A673 (cell line): Measurements from ENCODE around the gene INPP4A. TPM values are rescaled to one million over a fixed set of nuclear protein-coding genes. Genes with fewer than 3 reads are reported as not detected.

Experiments used
- BruUV-seq: library from RNA; stranded (reverse); fragments of 400-500 nt; replicated peaks from 2 replicates; lab custom pipeline; 2021; lab: Mats Ljungman, UMichigan
- CTCF ChIA-PET: fragments of 300-600 bp; sonication (Branson Sonifier 250); formaldehyde crosslinking; loops from one replicate; lab custom pipeline; 2022; ENCODE audit warnings: antibody characterized with exemption; lab: Charles Lee
- POLR2A ChIA-PET: fragments of 300-600 bp; sonication (Branson Sonifier 250); formaldehyde crosslinking; loops from one replicate; lab custom pipeline; 2022; ENCODE audit warnings: antibody characterized with exemption; ENCODE audit not compliant: low non-redundant PET; lab: Charles Lee
- DNase-seq: peaks from one replicate; pipeline ENCODE4 v3.0.0-alpha.2; 2015; ENCODE audit warnings: low spot score
- H3K27ac ChIP-seq: fragments of 200-600 bp; sonication (generic); 2 replicates; pipeline ENCODE4 v1.5.1; 2016; ENCODE audit warnings: mixed run types, low read depth, mild to moderate bottlenecking, mixed read lengths, antibody characterized with exemption, low read length; ENCODE audit not compliant: poor library complexity, severe bottlenecking
- H3K27me3 ChIP-seq: fragments of 200-600 bp; sonication (generic); replicated peaks from 2 replicates; pipeline ENCODE4 v1.6.1; 2017; ENCODE audit warnings: mixed run types, low read depth, mild to moderate bottlenecking, mixed read lengths, antibody characterized with exemption, low read length; ENCODE audit not compliant: insufficient read depth, poor library complexity
- H3K36me3 ChIP-seq: fragments of 200-600 bp; sonication (generic); 2 replicates; pipeline ENCODE4 v1.6.1; 2016; ENCODE audit warnings: mixed run types, mild to moderate bottlenecking, mixed read lengths, antibody characterized with exemption, low read length; ENCODE audit not compliant: insufficient read depth, poor library complexity, severe bottlenecking
- H3K4me1 ChIP-seq: fragments of 200-600 bp; sonication (generic); 2 replicates; pipeline ENCODE4 v1.6.1; 2017; ENCODE audit warnings: mixed run types, mild to moderate bottlenecking, mixed read lengths, antibody characterized with exemption, low read length; ENCODE audit not compliant: insufficient read depth, poor library complexity, severe bottlenecking
- H3K4me3 ChIP-seq: fragments of 200-600 bp; sonication (generic); 2 replicates; pipeline ENCODE4 v1.5.1; 2016; ENCODE audit warnings: low read depth, mixed run types, mild to moderate bottlenecking, mixed read lengths, low read length; ENCODE audit not compliant: poor library complexity, severe bottlenecking
- H3K9me3 ChIP-seq: fragments of 200-600 bp; sonication (generic); 2 replicates; pipeline ENCODE4 v1.6.1; 2016; ENCODE audit warnings: mixed run types, low read depth, mild to moderate bottlenecking, mixed read lengths, antibody characterized with exemption, low read length; ENCODE audit not compliant: poor library complexity, severe bottlenecking
- CTCF ChIP-seq: fragments of 300-800, 200-600 bp; sonication (generic); conservative IDR thresholded peaks from 2 replicates; pipeline ENCODE4 v1.5.1; 2017; ENCODE audit warnings: low read depth, mild to moderate bottlenecking, antibody characterized with exemption, low read length, moderate library complexity, mixed read lengths
- EZH2 ChIP-seq: fragments of 200-600 bp; sonication (generic); IDR thresholded peaks from 2 replicates; pipeline ENCODE4 v1.6.1; 2017; ENCODE audit warnings: borderline replicate concordance, low read depth, mild to moderate bottlenecking, mixed read lengths, antibody characterized with exemption, low read length; ENCODE audit not compliant: poor library complexity, severe bottlenecking
- intact Hi-C: fragments of 100-400 bp; cut with micrococcal nuclease; formaldehyde crosslinking; loops from one replicate; pipeline ENCODE4 v1.10.0; 2022; ENCODE audit not compliant: unreplicated experiment
- total RNA-seq: library from RNA; stranded (reverse); gene quantifications from 2 replicates; pipeline ENCODE4 v1.2.3, GENCODE V29; 2021

INPP4A gene
- total RNA-seq, 1 experiment from 2014 or later: 33.5 TPM

- Histone ChIP-seq H3K4me1 (no peaks in the 10 kb centered on the region), H3K9me3 (no peaks in the 10 kb centered on the region), H3K27me3 (no peaks in the 10 kb centered on the region), H3K27ac (no peak overlapping the region), H3K4me3 (no peak overlapping the region), H3K36me3 (no peaks in the 10 kb centered on the region)
- no TSS peak for BruUV-seq
- ChIA-PET POLR2A (no interaction called here), CTCF (no interaction called here)
- intact Hi-C loops: no loop called here
- no peak for DNase-seq
- TF ChIP-seq EZH2: no peak
- TF ChIP-seq CTCF: no peak
These were observed 44.8 kb downstream of the INPP4A start for GRCh38 chr2:98489486-98489885.

- Histone ChIP-seq H3K27ac (no peak overlapping the region), H3K36me3 (no peaks in the 10 kb centered on the region), H3K4me3 (no peak overlapping the region), H3K9me3 (peaks cover 4% of the 10 kb centered on the region), H3K27me3 (no peaks in the 10 kb centered on the region), H3K4me1 (no peaks in the 10 kb centered on the region)
- no peak for DNase-seq
- BruUV-seq: no TSS peak
- TF ChIP-seq EZH2 (no peak), CTCF (no peak)
- CTCF ChIA-PET: no interaction called here
- intact Hi-C loops: no loop called here
- POLR2A ChIA-PET: no interaction called here
These were observed 45.6 kb downstream of the INPP4A start for GRCh38 chr2:98489971-98490962.

- peaks cover 10% of the 10 kb centered on the region for H3K9me3 ChIP-seq
- ChIA-PET POLR2A (no interaction called here), CTCF (no interaction called here)
- TF ChIP-seq EZH2 (no peak), CTCF (no peak)
- intact Hi-C loops: no loop called here
- H3K27ac ChIP-seq: no peak overlapping the region
- BruUV-seq: no TSS peak
- DNase-seq: no peak
- H3K4me3 ChIP-seq: no peak overlapping the region
- H3K27me3 ChIP-seq: no peaks in the 10 kb centered on the region
- H3K4me1 ChIP-seq: no peaks in the 10 kb centered on the region
- no peaks in the 10 kb centered on the region for H3K36me3 ChIP-seq
These were observed 47.8 kb downstream of the INPP4A start for GRCh38 chr2:98492441-98492840.
